Measurements from ENCODE around the gene MAP7D1. TPM values are rescaled to one million over a fixed set of nuclear protein-coding genes. Genes with fewer than 3 reads are reported as not detected.

The MAP7D1 gene
- total and polyA plus RNA-seq, 2 donors from 2014 or later = 47.5 to 78.7 TPM

DNA sequence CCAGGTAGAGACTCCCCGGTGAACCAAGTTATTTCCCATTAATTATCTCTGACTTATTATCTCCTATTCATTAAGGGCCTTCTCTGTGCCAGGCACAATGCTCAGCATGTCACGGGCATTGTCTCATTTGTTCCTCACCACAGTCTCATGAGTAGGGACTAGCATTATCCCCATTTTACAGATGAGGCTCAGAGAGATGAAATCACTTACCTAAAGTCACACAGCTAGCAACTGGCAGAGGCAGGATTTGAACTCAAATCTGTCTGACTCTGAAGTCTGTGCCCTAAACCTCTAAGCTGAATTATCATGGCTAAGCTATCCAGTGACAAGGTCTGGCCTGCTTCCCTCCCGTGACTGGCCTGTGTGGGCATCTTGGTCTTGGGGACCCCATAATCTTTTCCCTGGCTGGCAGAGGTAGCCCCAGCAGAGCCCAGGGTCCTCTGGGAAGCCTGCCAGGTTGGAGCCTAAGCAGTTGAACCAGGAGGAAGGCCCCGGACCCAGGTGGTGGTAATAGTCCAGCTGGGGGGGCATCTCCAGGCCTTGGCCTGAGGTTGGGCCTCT is 4.5 kb downstream of the MAP7D1 start:
- intact Hi-C loops (cut with DNase I) = no loop called here
- H3K4me3 ChIP-seq (ENCODE audit: low read length in 3 of 3) = peak overlapping the region in 1 of 3 donors; percentile 21
- no peak for DNase-seq
- H3K9ac ChIP-seq (ENCODE audit: low read length in 3 of 3) = peak overlapping the region in 2 of 3 donors; percentile 5 to 63
- TF ChIP-seq, protein P1, sequence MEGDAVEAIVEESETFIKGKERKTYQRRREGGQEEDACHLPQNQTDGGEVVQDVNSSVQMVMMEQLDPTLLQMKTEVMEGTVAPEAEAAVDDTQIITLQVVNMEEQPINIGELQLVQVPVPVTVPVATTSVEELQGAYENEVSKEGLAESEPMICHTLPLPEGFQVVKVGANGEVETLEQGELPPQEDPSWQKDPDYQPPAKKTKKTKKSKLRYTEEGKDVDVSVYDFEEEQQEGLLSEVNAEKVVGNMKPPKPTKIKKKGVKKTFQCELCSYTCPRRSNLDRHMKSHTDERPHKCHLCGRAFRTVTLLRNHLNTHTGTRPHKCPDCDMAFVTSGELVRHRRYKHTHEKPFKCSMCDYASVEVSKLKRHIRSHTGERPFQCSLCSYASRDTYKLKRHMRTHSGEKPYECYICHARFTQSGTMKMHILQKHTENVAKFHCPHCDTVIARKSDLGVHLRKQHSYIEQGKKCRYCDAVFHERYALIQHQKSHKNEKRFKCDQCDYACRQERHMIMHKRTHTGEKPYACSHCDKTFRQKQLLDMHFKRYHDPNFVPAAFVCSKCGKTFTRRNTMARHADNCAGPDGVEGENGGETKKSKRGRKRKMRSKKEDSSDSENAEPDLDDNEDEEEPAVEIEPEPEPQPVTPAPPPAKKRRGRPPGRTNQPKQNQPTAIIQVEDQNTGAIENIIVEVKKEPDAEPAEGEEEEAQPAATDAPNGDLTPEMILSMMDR (IDR thresholded peaks at IDR 0.05; ENCODE audit: borderline replicate concordance, extremely low read depth, insufficient read depth) = no peak
- H3K27ac ChIP-seq (ENCODE audit: low read depth in 2 of 2, low read length in 2 of 2) = peak overlapping the region; percentile 61 to 88
- FAIRE-seq = no peak
- no peaks in the 10 kb centered on the region for H3K9me3 ChIP-seq (ENCODE audit: control insufficient read depth in 2 of 3, insufficient read depth in 1 of 3, low read length in 3 of 3)
- H3K4me1 ChIP-seq (ENCODE audit: control insufficient read depth in 2 of 3, insufficient read depth in 2 of 3, low read depth in 1 of 3, low read length in 3 of 3) = peaks cover 0 to 33% (median 21%) of the 10 kb centered on the region in 3 donors
- H3K36me3 ChIP-seq (ENCODE audit: control insufficient read depth in 2 of 3, insufficient read depth in 3 of 3, low read length in 3 of 3) = peaks cover 0 to 5% (median 0%) of the 10 kb centered on the region in 3 donors
- no peaks in the 10 kb centered on the region for H3K27me3 ChIP-seq (ENCODE audit: control insufficient read depth, insufficient read depth, low read length)

DNA sequence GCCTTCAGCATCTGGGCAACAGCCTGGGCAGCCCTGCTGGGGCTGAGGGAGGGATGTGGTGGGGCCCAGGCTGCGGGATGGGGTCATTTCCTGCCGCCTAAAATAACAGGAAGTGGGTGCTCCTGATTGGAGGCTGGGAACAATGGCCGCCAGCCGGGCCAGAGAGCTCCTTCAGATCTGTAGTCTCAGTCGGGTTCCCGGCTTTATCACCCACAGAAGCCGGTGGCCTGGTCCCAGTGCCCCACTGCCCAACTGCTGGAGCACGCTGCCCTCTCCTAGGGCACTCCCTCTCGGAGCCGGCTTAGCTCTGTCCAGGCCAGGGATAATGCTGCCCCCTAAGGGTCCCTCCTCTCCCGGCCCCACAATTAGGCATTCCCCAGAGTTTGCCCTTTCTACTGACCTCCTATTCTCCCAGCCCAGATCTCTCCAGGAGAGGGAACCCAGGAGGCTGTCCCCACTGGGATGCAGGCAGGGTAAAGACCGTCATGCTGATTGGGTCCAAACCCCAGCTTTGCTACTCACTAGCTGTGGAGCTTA is 5.1 kb downstream of the MAP7D1 start:
- Histone ChIP-seq H3K4me1 (ENCODE audit: control insufficient read depth in 2 of 3, insufficient read depth in 2 of 3, low read depth in 1 of 3, low read length in 3 of 3) (peaks cover 0 to 33% (median 21%) of the 10 kb centered on the region in 3 donors), H3K27ac (ENCODE audit: low read depth in 2 of 2, low read length in 2 of 2) (peak overlapping the region; percentile 61 to 88), H3K4me3 (ENCODE audit: low read length in 3 of 3) (peak overlapping the region; percentile 21 to 44 (median 41)), H3K27me3 (ENCODE audit: control insufficient read depth, insufficient read depth, low read length) (no peaks in the 10 kb centered on the region), H3K36me3 (ENCODE audit: control insufficient read depth in 2 of 3, insufficient read depth in 3 of 3, low read length in 3 of 3) (peaks cover 0 to 5% (median 0%) of the 10 kb centered on the region in 3 donors), H3K9ac (ENCODE audit: low read length in 3 of 3) (peak overlapping the region in 2 of 3 donors; percentile 5 to 63), H3K9me3 (ENCODE audit: control insufficient read depth in 2 of 3, insufficient read depth in 1 of 3, low read length in 3 of 3) (no peaks in the 10 kb centered on the region)
- TF ChIP-seq, protein P1 (IDR thresholded peaks at IDR 0.05; ENCODE audit: borderline replicate concordance, extremely low read depth, insufficient read depth) = no peak
- DNase-seq (peak; percentile 68 to 88 (median 74)), FAIRE-seq (no peak)
- intact Hi-C loops (cut with DNase I) = no loop called here

DNA sequence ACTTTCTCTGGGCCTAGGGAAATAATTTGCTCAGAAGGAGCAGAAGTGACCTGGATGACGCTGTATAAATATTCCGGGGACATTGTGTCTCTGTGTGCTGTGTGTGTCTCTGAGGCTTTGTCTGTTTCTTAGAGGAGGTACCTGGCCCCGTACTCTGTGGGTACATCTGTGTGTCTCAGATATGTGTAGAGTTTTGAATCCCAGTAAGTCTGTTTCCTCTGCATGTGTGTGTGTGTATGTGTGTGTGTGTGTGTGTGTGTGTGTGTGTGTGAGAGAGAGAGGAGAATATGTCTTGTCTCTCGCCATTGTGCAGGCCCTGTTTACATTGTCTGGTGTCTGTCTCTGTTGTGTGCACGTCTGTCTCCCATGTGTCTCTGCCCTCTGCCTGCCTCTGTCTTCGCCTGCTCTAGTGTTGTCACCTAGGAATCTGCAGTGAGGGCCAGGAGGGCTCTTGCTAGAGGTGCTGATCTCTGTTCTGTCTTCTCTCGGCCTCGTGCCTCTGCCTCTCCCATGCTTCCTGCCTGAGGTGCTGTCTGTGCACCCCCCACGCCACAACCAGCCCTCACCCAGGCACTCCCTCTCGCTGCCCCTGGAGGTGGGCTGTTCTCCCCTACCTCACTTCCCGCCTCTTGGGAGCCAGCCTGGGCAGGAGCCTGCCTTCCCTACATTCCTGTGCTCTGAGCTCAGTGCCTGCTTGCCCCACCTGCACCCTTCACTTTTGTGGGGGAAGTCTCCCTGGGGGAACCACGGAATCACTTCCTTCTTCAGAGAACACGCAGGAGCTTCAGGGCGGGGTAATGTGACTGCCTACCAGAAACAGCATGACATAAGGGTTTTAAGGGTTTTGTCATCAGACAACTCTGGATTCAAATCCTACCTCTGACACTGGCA is 5.9 kb downstream of the MAP7D1 start:
- H3K9ac ChIP-seq (ENCODE audit: low read length in 3 of 3) = peak overlapping the region in 1 of 3 donors; percentile 8
- intact Hi-C loops (cut with DNase I) = no loop called here
- H3K9me3 ChIP-seq (ENCODE audit: control insufficient read depth in 2 of 3, insufficient read depth in 1 of 3, low read length in 3 of 3) = no peaks in the 10 kb centered on the region
- TF ChIP-seq, protein P1 (IDR thresholded peaks at IDR 0.05; ENCODE audit: borderline replicate concordance, extremely low read depth, insufficient read depth) = no peak
- DNase-seq (peak in 1 of 5 donors; percentile 86), FAIRE-seq (no peak)
- peaks cover 0 to 33% (median 21%) of the 10 kb centered on the region in 3 donors for H3K4me1 ChIP-seq (ENCODE audit: control insufficient read depth in 2 of 3, insufficient read depth in 2 of 3, low read depth in 1 of 3, low read length in 3 of 3)
- peak overlapping the region; percentile 72 to 88 for H3K27ac ChIP-seq (ENCODE audit: low read depth in 2 of 2, low read length in 2 of 2)
- H3K36me3 ChIP-seq (ENCODE audit: control insufficient read depth in 2 of 3, insufficient read depth in 3 of 3, low read length in 3 of 3) = peaks cover 0 to 5% (median 2%) of the 10 kb centered on the region in 3 donors
- no peaks in the 10 kb centered on the region for H3K27me3 ChIP-seq (ENCODE audit: control insufficient read depth, insufficient read depth, low read length)
- peak overlapping the region in 2 of 3 donors; percentile 21 to 30 for H3K4me3 ChIP-seq (ENCODE audit: low read length in 3 of 3)
